Psoas muscle (tissue), 8 donors: ENCODE measurements around the gene WDR38. TPM values are rescaled to one million over a fixed set of nuclear protein-coding genes. Genes with fewer than 3 reads are reported as not detected.
A peak's percentile ranks its signal among the peaks of the same experiment; 100 is the strongest.

ENCODE experiments used
- ATAC-seq, 4 donors: fragments of 200-7000 bp; cut with Tn5 transposase; one replicate each; pipeline ENCODE4 v1.9.1; 2020; ENCODE audit warnings: moderate library complexity in 3 of 4, mild to moderate bottlenecking in 2 of 4
- DNase-seq, 2 donors: peaks; one replicate each; pipeline ENCODE4 v3.0.0-alpha.2; 2020
- H3K27ac ChIP-seq: fragments of 200-600 bp; one replicate; pipeline ENCODE4 v1.8.0; 2022
- H3K27me3 ChIP-seq, 3 donors: fragments of 200-600 bp in 1 of 3; one replicate each; pipeline versions ENCODE4 v1.6.1 to v1.8.0; 2013 to 2022; ENCODE audit warnings: low read length in 2 of 3, mild to moderate bottlenecking in 2 of 3, moderate library complexity in 1 of 3; ENCODE audit not compliant: insufficient read depth in 3 of 3
- H3K36me3 ChIP-seq, 2 donors: fragments of 200-600 bp in 1 of 2; one replicate each; pipeline versions ENCODE4 v1.6.1 to v1.8.0; 2013 to 2022; ENCODE audit warnings: low read depth in 1 of 2, mild to moderate bottlenecking in 1 of 2, moderate library complexity in 1 of 2; ENCODE audit not compliant: insufficient read depth in 1 of 2
- H3K4me1 ChIP-seq: fragments of 200-600 bp; one replicate; pipeline ENCODE4 v1.8.0; 2022
- H3K4me3 ChIP-seq: fragments of 200-600 bp; one replicate; pipeline ENCODE4 v1.8.0; 2022; ENCODE audit warnings: mild to moderate bottlenecking
- H3K9me3 ChIP-seq: fragments of 200-600 bp; one replicate; pipeline ENCODE4 v1.8.0; 2022
- WGBS, 3 donors: extraction: QIAGEN DNeasy Blood & Tissue Kit; methylation state at CpG; one replicate each; pipeline versions ENCODE4 v1.1.6 to v1.1.7; 2013; 5-methylcytosine and 5-hydroxymethylcytosine counted together
- intact Hi-C, 2 donors: fragments of 100-400 bp; cut with DNase I; formaldehyde crosslinking; loops; one replicate each; pipeline versions ENCODE4 v1.11.0 to v1.14.2; 2022
- polyA plus RNA-seq, 3 donors: library from polyadenylated mRNA; stranded (reverse); fragments of 200-250 nt; gene quantifications; one replicate each; pipeline ENCODE4 v1.2.3, GENCODE V29; 2013
- total RNA-seq, 4 donors: library from RNA; stranded (reverse); fragmentation: NEBNext Ultra II Directional in 2 of 4; extraction: Animal tissue kit (Norgen Biotek cat#: 25700) in 2 of 4; gene quantifications; one replicate each; pipeline versions ENCODE4 v1.2.1 to v1.2.4, GENCODE V29; 2021 to 2023
- TF ChIP-seq, protein P1 (sequence below): fragments of 200-600 bp; IDR thresholded peaks from one replicate; pipeline ENCODE4 v1.8.0; 2022; ENCODE audit warnings: antibody characterized with exemption
- donor health status: healthy with polysubstance abuse.
- donor health status: DM: no; HTN: no; CAD: no; lungs with moderate emphysema.
- donor health status: Bipolar disorder and iron deficiency.
- donor health status: healthy.
- donor health status: DM: yes; HTN: yes; CAD: no.
- donor health status: DM: no; HTN: no; CAD: no.
- donor health status: DM: no; HTN: no; CAD: no.
- donor health status: DM: yes; HTN: yes; CAD: no.

Gene WDR38
- total and polyA plus RNA-seq, 7 donors, result 0.05 TPM; not detected in 6

DNA sequence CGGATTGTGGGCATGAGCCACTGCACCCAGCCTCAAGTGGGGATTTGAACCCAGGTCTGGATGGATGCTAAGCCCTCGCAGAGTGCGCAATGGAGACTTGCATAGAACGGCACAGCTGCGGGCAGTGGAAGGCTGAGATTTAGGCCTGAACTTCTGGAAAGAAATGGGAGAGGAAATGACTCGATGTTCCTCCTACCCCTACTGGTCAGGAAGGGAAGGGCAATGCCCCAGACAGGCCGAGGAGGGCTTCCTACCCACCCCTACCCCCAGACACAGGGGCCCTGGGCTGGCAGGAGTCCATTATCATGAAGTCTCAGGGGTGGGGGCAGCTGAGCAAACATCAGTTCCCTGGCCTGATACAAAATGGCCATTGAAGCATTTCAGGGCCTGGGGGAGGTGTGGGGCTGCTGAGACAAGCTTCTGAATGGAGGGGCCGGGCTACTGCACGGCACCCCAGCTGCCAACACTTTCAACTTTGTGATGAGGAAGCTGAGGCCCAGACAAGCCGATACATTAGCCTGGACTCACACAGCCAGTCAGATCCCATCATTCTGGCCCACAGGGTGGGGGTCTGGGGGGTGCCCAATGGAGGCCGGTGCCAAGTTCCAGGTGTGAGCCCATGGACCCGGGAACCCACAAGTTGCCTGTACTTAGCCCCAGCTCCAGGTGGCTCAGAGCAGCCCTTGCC, 13.5 kb upstream of the WDR38 start:
- no peaks in the 10 kb centered on the region for H3K27me3 ChIP-seq
- H3K9me3 ChIP-seq, result no peaks in the 10 kb centered on the region
- intact Hi-C loops, result no loop called here
- TF ChIP-seq, protein P1, sequence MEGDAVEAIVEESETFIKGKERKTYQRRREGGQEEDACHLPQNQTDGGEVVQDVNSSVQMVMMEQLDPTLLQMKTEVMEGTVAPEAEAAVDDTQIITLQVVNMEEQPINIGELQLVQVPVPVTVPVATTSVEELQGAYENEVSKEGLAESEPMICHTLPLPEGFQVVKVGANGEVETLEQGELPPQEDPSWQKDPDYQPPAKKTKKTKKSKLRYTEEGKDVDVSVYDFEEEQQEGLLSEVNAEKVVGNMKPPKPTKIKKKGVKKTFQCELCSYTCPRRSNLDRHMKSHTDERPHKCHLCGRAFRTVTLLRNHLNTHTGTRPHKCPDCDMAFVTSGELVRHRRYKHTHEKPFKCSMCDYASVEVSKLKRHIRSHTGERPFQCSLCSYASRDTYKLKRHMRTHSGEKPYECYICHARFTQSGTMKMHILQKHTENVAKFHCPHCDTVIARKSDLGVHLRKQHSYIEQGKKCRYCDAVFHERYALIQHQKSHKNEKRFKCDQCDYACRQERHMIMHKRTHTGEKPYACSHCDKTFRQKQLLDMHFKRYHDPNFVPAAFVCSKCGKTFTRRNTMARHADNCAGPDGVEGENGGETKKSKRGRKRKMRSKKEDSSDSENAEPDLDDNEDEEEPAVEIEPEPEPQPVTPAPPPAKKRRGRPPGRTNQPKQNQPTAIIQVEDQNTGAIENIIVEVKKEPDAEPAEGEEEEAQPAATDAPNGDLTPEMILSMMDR, result peak; percentile 33
- ATAC-seq (peak; percentile 34 to 63 (median 52)), DNase-seq (no peak)
- 40 to 57% (median 48%) methylated on average over 12 of the region's 12 CpGs for WGBS, 3 donors
- H3K4me1 ChIP-seq, result peaks cover 17% of the 10 kb centered on the region
- H3K4me3 ChIP-seq, result no peak overlapping the region
- no peaks in the 10 kb centered on the region for H3K36me3 ChIP-seq
- peak overlapping the region; percentile 50 for H3K27ac ChIP-seq

DNA sequence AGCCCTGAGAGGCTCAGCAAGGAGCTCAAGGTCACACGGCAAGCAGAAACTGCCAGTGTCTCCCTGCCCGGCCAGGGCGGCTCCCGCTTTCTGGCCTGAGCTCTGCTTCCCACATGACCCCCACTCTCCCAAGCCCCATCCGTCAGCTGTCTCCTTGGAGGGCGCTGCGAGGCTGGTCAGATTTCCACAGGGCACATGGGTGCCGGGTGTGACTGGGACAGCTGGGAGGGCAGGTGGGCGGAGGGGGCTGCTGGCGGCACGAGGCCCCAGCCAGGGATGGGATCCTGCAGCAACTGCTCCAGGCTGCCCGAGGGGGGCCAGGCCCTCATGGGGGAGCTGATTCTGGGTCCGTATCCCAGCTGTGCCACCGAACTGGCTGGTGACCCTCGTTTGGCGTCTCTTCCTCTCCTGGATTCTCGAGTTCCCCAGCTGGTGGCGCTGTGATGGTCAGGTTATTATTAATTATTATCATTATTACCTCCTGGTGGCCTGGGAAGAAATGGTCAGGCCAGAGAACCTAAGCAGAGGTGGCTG, 12.9 kb upstream of the WDR38 start:
- Histone ChIP-seq H3K36me3 (no peaks in the 10 kb centered on the region), H3K9me3 (no peaks in the 10 kb centered on the region), H3K27me3 (no peaks in the 10 kb centered on the region), H3K4me1 (peaks cover 11% of the 10 kb centered on the region), H3K4me3 (no peak overlapping the region), H3K27ac (peak overlapping the region; percentile 50)
- DNase-seq, result peak; percentile 66 to 86
- intact Hi-C loops, result no loop called here
- peak; percentile 88 to 96 (median 96) for ATAC-seq
- TF ChIP-seq, protein P1, result peak; percentile 32
- 22 to 42% (median 25%) methylated on average over 13 to 18 of the region's 18 CpGs for WGBS, 3 donors

DNA sequence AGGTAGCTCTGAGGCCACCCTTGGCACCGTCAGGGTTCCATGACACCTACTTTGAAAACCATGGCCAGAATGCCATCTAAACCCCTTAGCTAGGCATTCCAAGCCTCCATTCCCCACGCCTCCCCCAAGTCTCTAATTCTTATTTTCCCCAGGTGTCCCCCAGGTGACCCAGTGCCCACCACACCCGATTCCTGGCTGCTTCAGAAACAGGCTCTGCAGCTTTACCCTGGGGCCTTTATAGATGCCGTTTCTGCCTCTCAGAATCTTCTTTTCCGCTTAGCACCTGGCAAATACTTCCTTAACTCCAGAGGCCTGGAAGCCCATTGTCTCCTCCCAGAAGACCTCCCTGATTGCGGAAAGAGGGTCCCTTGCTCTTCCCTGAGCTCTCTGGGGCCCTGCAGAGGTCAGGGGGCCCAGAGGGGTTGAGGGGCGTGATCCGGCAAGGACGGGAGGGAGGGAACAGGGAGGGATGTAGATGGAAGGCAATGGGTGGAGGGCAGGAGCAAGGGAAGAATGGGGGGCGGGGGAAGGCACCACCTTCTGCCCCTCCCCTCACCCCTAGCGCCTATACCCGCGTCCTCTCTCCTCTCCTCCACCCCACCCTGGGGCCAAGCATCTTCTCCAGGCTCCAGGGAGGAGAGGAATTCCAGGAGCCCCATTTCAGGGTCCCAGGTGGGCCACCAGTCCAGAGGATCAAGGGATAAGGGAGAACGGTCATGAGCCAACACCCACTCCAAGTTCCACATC, 12.0 kb upstream of the WDR38 start:
- ATAC-seq (no peak), DNase-seq (no peak)
- 86 to 92% (median 88%) methylated on average over 10 to 14 of the region's 14 CpGs for WGBS, 3 donors
- Histone ChIP-seq H3K27me3 (no peaks in the 10 kb centered on the region), H3K9me3 (no peaks in the 10 kb centered on the region), H3K36me3 (no peaks in the 10 kb centered on the region), H3K27ac (peak overlapping the region; percentile 50), H3K4me3 (no peak overlapping the region), H3K4me1 (peaks cover 8% of the 10 kb centered on the region)
- TF ChIP-seq, protein P1, result no peak
- intact Hi-C loops, result no loop called here

DNA sequence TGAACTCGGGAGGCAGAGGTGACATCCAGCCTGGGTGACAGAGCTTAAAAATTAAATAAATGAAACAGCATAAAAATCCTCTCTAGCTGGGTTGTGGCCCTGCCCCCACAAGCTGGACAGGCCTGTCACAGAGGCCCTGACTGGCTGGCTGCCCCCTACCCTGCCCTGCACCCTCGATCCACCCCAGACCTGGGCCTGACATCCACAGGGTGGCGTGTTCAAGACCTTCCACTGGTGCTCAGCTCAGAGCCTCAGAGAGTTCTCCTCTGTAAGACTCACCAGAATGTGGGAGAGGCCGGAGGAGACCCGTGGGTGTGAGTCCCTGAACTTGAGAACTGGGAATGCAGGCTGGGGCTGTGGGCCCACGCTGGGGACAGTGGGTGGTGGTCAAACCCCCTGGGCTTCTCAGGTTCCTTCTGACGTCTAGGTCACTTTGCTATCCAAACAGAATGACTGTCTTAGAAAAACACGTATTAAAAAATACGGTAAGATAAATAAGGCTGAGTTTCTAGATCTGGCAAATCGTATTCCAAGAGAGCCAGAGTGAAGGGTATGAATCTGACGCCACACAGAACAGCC, 9.7 kb upstream of the WDR38 start:
- H3K27me3 ChIP-seq, result no peaks in the 10 kb centered on the region
- TF ChIP-seq, protein P1, result no peak
- DNase-seq (no peak), ATAC-seq (no peak)
- H3K4me3 ChIP-seq, result no peak overlapping the region
- H3K27ac ChIP-seq, result no peak overlapping the region
- intact Hi-C loops, result no loop called here
- H3K4me1 ChIP-seq, result peaks cover 8% of the 10 kb centered on the region
- H3K9me3 ChIP-seq, result no peaks in the 10 kb centered on the region
- no peaks in the 10 kb centered on the region for H3K36me3 ChIP-seq
- WGBS, 3 donors, result 81 to 85% (median 85%) methylated on average over 11 of the region's 11 CpGs
